Neuronal stem cell (in vitro differentiated cells): ENCODE results near the gene RIT1.

Experiments
- DNase-seq: peaks from one replicate; pipeline ENCODE4 v3.0.0-alpha.2; 2013; ENCODE audit warnings: low spot score
- H2AFZ ChIP-seq: one replicate; pipeline ENCODE4 v1.6.1; 2013; ENCODE audit warnings: mild to moderate bottlenecking, low read length, inconsistent platforms
- H2AK5ac ChIP-seq: 2 replicates; pipeline ENCODE4 v1.6.1; 2013; ENCODE audit warnings: low read depth, mild to moderate bottlenecking, inconsistent platforms, low read length, moderate library complexity, mixed read lengths
- H2BK120ac ChIP-seq: 2 replicates; pipeline ENCODE4 v1.6.1; 2013; ENCODE audit warnings: low read depth, mild to moderate bottlenecking, inconsistent platforms, low read length, moderate library complexity, mixed read lengths
- H2BK12ac ChIP-seq: one replicate; pipeline ENCODE4 v1.6.1; 2013; ENCODE audit warnings: low read length, inconsistent platforms
- H2BK15ac ChIP-seq: 2 replicates; pipeline ENCODE4 v1.6.1; 2013; ENCODE audit warnings: mild to moderate bottlenecking, low read length, inconsistent platforms, mixed read lengths
- H2BK5ac ChIP-seq: one replicate; pipeline ENCODE4 v1.6.1; 2013; ENCODE audit warnings: inconsistent platforms, mild to moderate bottlenecking, low read length, moderate library complexity
- H3K14ac ChIP-seq: one replicate; pipeline ENCODE4 v1.6.1; 2013; ENCODE audit warnings: low read length, inconsistent platforms
- H3K18ac ChIP-seq: 2 replicates; pipeline ENCODE4 v1.6.1; 2013; ENCODE audit warnings: low read length, inconsistent platforms
- H3K23ac ChIP-seq: 2 replicates; pipeline ENCODE4 v1.6.1; 2013; ENCODE audit warnings: low read depth, mild to moderate bottlenecking, mixed read lengths, low read length, inconsistent platforms; ENCODE audit not compliant: poor library complexity
- H3K27ac ChIP-seq: replicated peaks from 3 replicates; pipeline ENCODE4 v1.5.1; 2013; ENCODE audit warnings: low read length, inconsistent platforms
- H3K27me3 ChIP-seq, 3 experiments: 2 replicates each; pipeline ENCODE4 v1.6.1; 2013; ENCODE audit warnings: low read length in 3 of 3, mild to moderate bottlenecking in 2 of 3, inconsistent platforms in 1 of 3, low read depth in 1 of 3, mixed read lengths in 1 of 3, moderate library complexity in 1 of 3; ENCODE audit not compliant: control insufficient read depth in 3 of 3, insufficient read depth in 3 of 3
- H3K36me3 ChIP-seq, 2 donors: replicated peaks in 1 of 2; 2 replicates each; pipeline ENCODE4 v1.6.1; 2013; ENCODE audit warnings: low read length in 2 of 2; ENCODE audit not compliant: control insufficient read depth in 2 of 2, insufficient read depth in 2 of 2
- H3K4ac ChIP-seq: 2 replicates; pipeline ENCODE4 v1.6.1; 2013; ENCODE audit warnings: inconsistent platforms, mild to moderate bottlenecking, low read length, moderate library complexity
- H3K4me1 ChIP-seq, 2 donors: 1 replicate in 1 of 2; 2 replicates in 1 of 2; pipeline ENCODE4 v1.6.1; 2013; ENCODE audit warnings: low read length in 2 of 2, low read depth in 1 of 2; ENCODE audit not compliant: control insufficient read depth in 2 of 2, insufficient read depth in 1 of 2
- H3K4me2 ChIP-seq: one replicate; pipeline ENCODE4 v1.6.1; 2013; ENCODE audit warnings: mild to moderate bottlenecking, low read length, inconsistent platforms; ENCODE audit not compliant: insufficient read depth, poor library complexity, severe bottlenecking
- H3K4me3 ChIP-seq, 2 donors: 2 replicates each; pipeline ENCODE4 v1.5.1; 2013; ENCODE audit warnings: low read length in 2 of 2, mild to moderate bottlenecking in 2 of 2, inconsistent platforms in 1 of 2, moderate library complexity in 1 of 2
- H3K79me1 ChIP-seq: one replicate; pipeline ENCODE4 v1.6.1; 2013; ENCODE audit warnings: low read depth, mild to moderate bottlenecking, inconsistent platforms, low read length, moderate library complexity
- H3K9ac ChIP-seq: one replicate; pipeline ENCODE4 v1.6.1; 2013; ENCODE audit warnings: mild to moderate bottlenecking, low read depth, low read length, inconsistent platforms; ENCODE audit not compliant: poor library complexity
- H3K9me3 ChIP-seq, 2 donors: replicated peaks in 1 of 2; 2 replicates each; pipeline versions ENCODE3 to v1.6.1; 2013; ENCODE audit warnings: low read length in 2 of 2, mild to moderate bottlenecking in 2 of 2, inconsistent platforms in 1 of 2, low read depth in 1 of 2, mixed read lengths in 1 of 2, moderate library complexity in 1 of 2; ENCODE audit not compliant: control insufficient read depth in 2 of 2, insufficient read depth in 1 of 2
- H4K8ac ChIP-seq: one replicate; pipeline ENCODE4 v1.6.1; 2013; ENCODE audit warnings: low read depth, mild to moderate bottlenecking, inconsistent platforms, low read length, moderate library complexity
- H4K91ac ChIP-seq: one replicate; pipeline ENCODE4 v1.6.1; 2013; ENCODE audit warnings: low read length, low read depth, mild to moderate bottlenecking, inconsistent platforms; ENCODE audit not compliant: poor library complexity
- WGBS, 2 donors: extraction: QIAGEN DNeasy Blood & Tissue Kit; methylation state at CpG; one replicate each; pipeline ENCODE4 v1.1.7; 2013; ENCODE audit warnings: missing lambda C conversion rate in 2 of 2, mixed read lengths in 1 of 2; ENCODE audit not compliant: insufficient read length in 2 of 2, insufficient replicate concordance in 1 of 2; ENCODE audit errors: extremely low coverage in 2 of 2; 5-methylcytosine and 5-hydroxymethylcytosine counted together

RIT1 gene

GRCh38 chr1:155859881-155860871, 51.0 kb downstream of the RIT1 start:
- DNase-seq: peak; percentile 88
- Histone ChIP-seq H2BK5ac (peak overlapping the region; percentile 72), H3K18ac (peak overlapping the region; percentile 86), H2AFZ (peak overlapping the region; percentile 84), H3K4ac (peak overlapping the region; percentile 47), H3K36me3 (peaks cover 2 to 13% of the 10 kb centered on the region in 2 donors), H3K23ac (peak overlapping the region; percentile 37), H2BK12ac (peak overlapping the region; percentile 28), H3K4me3 (peak overlapping the region; percentile 57 to 82), H3K4me2 (peak overlapping the region; percentile 65), H3K14ac (peak overlapping the region; percentile 49), H3K27ac (peak overlapping the region; percentile 84), H4K91ac (no peak overlapping the region), H3K4me1 (peaks cover 6 to 10% of the 10 kb centered on the region in 2 donors), H3K27me3 (no peaks in the 10 kb centered on the region), H2BK15ac (no peak overlapping the region), H3K79me1 (peaks cover 6% of the 10 kb centered on the region), H4K8ac (no peak overlapping the region), H3K9me3 (no peaks in the 10 kb centered on the region), H2AK5ac (peak overlapping the region; percentile 87), H3K9ac (peak overlapping the region; percentile 68), H2BK120ac (no peak overlapping the region)
- WGBS, 2 donors: no CpG with 5 or more reads among the region's 35 CpGs

DNA sequence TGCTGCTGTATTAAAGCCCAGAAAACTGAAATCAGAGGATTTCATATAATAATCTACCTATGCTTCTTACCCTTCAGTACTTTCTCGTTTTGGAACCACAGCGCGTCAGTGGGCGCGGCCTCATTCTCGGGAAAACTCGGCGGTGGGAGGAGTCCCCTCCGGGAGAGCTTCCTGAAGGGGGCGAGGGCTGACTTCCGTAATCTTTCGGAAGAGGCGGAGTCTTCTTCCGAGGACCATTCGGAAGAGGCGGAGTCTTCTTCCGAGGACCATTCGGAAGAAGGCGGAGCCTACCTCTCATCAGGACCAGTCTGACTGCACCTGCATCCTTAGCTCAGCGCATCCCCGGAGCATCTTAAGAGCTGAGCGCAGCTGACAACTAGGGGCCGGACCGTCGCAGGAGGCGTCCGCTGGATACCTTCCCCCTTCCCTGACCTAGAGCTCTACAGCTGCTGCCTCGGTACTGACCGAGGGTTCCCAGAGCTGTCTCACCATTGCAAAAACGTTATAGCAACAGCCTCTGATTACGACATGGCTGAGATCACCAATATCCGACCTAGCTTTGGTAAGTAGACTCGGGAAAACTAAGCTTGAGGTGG, 51.8 kb downstream of the RIT1 start, which contains the start of gene SYT11:
SYT11 (plus strand) TSS at position 334 of the 596 bp plus-strand sequence; CDS start at position 529, 195 bp downstream.
- Histone ChIP-seq H3K4me2 (peak within 1 kb of the TSS; percentile 65), H2BK5ac (peak within 1 kb of the TSS; percentile 72), H2BK120ac (no peak within 1 kb of the TSS), H3K27ac (peak within 1 kb of the TSS; percentile 84), H3K36me3 (peaks cover 5 to 22% of the 10 kb centered on the region in 2 donors), H3K23ac (peak within 1 kb of the TSS; percentile 37), H3K9ac (peak within 1 kb of the TSS; percentile 68), H3K4me1 (peaks cover 6 to 10% of the 10 kb centered on the region in 2 donors), H3K4me3 (peak within 1 kb of the TSS; percentile 57 to 82), H4K91ac (no peak within 1 kb of the TSS), H2AFZ (peak within 1 kb of the TSS; percentile 84), H3K27me3 (no peaks in the 10 kb centered on the region), H4K8ac (no peak within 1 kb of the TSS), H2BK15ac (no peak within 1 kb of the TSS), H2BK12ac (peak within 1 kb of the TSS; percentile 28), H3K4ac (peak within 1 kb of the TSS; percentile 47), H3K18ac (peak within 1 kb of the TSS; percentile 86), H3K79me1 (peaks cover 6% of the 10 kb centered on the region), H2AK5ac (peak within 1 kb of the TSS; percentile 87), H3K14ac (peak within 1 kb of the TSS; percentile 49), H3K9me3 (no peaks in the 10 kb centered on the region)
- peak; percentile 94 for DNase-seq
- WGBS, 2 donors: no CpG with 5 or more reads among the region's 33 CpGs

GRCh38 chr1:155858800-155859233, 52.3 kb downstream of the RIT1 start:
- Histone ChIP-seq H2BK15ac (no peak overlapping the region), H3K18ac (no peak overlapping the region), H3K79me1 (peaks cover 6% of the 10 kb centered on the region), H3K4me1 (peaks cover 6 to 10% of the 10 kb centered on the region in 2 donors), H3K36me3 (peaks cover 6 to 27% of the 10 kb centered on the region in 2 donors), H2BK12ac (no peak overlapping the region), H3K4me3 (peak overlapping the region in 1 of 2 donors; percentile 57), H4K8ac (no peak overlapping the region), H3K4ac (no peak overlapping the region), H3K27me3 (no peaks in the 10 kb centered on the region), H2BK120ac (no peak overlapping the region), H2AK5ac (no peak overlapping the region), H3K9me3 (no peaks in the 10 kb centered on the region), H3K14ac (no peak overlapping the region), H3K27ac (peak overlapping the region; percentile 2), H3K4me2 (peak overlapping the region; percentile 24), H2BK5ac (no peak overlapping the region), H3K23ac (no peak overlapping the region), H3K9ac (no peak overlapping the region), H4K91ac (no peak overlapping the region), H2AFZ (peak overlapping the region; percentile 84)
- DNase-seq: no peak
- no CpG with 5 or more reads among the region's 12 CpGs for WGBS, 2 donors
